Ovary (tissue), 3 donors: ENCODE data around the gene TRAPPC5.

ENCODE experiments used
- EP300 ChIP-seq: sonication (generic); formaldehyde crosslinking; IDR thresholded peaks from one replicate; pipeline ENCODE4 v1.6.1; 2017; ENCODE audit warnings: antibody characterized with exemption
- POLR2A ChIP-seq: fragments of 450-650 bp; IDR thresholded peaks from one replicate; pipeline ENCODE4 v1.6.1; 2017; ENCODE audit warnings: antibody characterized with exemption, mild to moderate bottlenecking, moderate library complexity
- TF ChIP-seq, protein P1 (sequence below), 3 donors: fragments of 450-650 bp in 2 of 3; fragments of 200-600 bp in 1 of 3; IDR thresholded peaks; one replicate each; pipeline versions ENCODE4 v1.5.1 to v1.8.0; 2016 to 2022; ENCODE audit warnings: antibody characterized with exemption in 3 of 3, mild to moderate bottlenecking in 1 of 3
- donor health status: DM: no; HTN: no; CAD: no.

DNA sequence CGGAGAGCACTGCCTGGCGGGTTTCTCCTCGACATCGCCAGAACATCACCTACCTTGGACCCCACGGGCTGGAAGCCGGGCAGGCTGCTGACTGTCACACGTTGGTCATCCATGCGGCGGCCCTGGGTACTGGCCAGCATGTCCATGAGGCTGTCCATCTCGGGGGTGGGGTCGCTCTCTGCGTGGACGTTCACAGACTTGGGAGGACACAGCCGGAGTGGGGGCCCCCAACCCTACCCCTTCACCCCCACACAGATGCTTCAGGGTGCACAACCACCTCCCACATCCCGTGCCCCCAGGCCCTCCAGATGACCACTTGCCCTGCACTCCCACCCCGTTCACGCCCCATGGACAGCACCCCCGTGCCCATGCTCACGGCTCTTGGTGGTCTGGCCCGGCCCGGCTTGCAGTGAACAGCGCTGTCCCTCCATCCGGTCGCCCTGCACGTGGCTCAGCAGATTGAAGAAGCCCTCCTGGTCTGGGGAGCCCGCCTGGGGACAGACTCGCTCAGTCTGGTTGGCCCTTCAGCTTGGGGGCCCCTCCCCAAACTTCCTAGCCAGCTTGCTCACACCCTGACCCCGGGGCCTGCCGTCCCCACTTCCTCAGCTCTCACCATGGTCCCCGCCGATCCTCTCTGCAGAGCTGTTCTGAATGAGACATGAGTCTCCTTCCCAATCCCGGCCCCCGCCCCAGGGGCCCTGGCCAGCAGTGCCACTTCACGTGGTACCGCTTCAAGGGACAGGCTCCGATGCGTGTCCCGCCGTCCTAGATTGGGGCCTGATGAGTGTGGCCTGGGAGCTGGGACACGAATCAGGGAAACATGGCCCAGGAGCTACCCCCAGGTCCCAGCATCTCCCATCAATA, 48.1 kb upstream of the TRAPPC5 start:
- TF ChIP-seq, protein P1, sequence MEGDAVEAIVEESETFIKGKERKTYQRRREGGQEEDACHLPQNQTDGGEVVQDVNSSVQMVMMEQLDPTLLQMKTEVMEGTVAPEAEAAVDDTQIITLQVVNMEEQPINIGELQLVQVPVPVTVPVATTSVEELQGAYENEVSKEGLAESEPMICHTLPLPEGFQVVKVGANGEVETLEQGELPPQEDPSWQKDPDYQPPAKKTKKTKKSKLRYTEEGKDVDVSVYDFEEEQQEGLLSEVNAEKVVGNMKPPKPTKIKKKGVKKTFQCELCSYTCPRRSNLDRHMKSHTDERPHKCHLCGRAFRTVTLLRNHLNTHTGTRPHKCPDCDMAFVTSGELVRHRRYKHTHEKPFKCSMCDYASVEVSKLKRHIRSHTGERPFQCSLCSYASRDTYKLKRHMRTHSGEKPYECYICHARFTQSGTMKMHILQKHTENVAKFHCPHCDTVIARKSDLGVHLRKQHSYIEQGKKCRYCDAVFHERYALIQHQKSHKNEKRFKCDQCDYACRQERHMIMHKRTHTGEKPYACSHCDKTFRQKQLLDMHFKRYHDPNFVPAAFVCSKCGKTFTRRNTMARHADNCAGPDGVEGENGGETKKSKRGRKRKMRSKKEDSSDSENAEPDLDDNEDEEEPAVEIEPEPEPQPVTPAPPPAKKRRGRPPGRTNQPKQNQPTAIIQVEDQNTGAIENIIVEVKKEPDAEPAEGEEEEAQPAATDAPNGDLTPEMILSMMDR (IDR thresholded peaks at IDR 0.05) = no peak
- no peak for TF ChIP-seq EP300
- no peak for TF ChIP-seq POLR2A
